ENCODE measurements around the gene MAZ.

MAZ gene

GRCh38 chr16:29811896-29812665 lies 5.8 kb downstream of the MAZ start, which contains the start of gene PRRT2:
Gene PRRT2, plus strand, starts transcription at chr16:29812193. Its CDS starts 862 bp downstream, at chr16:29813055.
- Mint-ChIP-seq H3K4me3 (peak within 1 kb of the TSS; percentile 88 to 89), H3K4me1 (peaks cover 79% of the 10 kb centered on the region), H3K9me3 (no peaks in the 10 kb centered on the region), H3K27ac (peak within 1 kb of the TSS; percentile 13 to 91), H3K27me3 (peaks cover 13% of the 10 kb centered on the region)
- DNase-seq: peak; percentile 45 to 46
- no peak for ATAC-seq

- Mint-ChIP-seq H3K4me1 (peaks cover 86% of the 10 kb centered on the region), H3K4me3 (peak overlapping the region; percentile 88 to 89), H3K27me3 (peaks cover 13% of the 10 kb centered on the region), H3K27ac (no peak overlapping the region), H3K9me3 (no peaks in the 10 kb centered on the region)
- DNase-seq (no peak), ATAC-seq (no peak)
Measured at GRCh38 chr16:29812754-29813643, 6.7 kb downstream of the MAZ start.

GRCh38 chr16:29813644-29814562 lies 7.6 kb downstream of the MAZ start:
- no peaks in the 10 kb centered on the region for H3K9me3 Mint-ChIP-seq
- ATAC-seq (no peak), DNase-seq (no peak)
- no peak overlapping the region for H3K27ac Mint-ChIP-seq
- H3K4me1 Mint-ChIP-seq: peaks cover 86% of the 10 kb centered on the region
- peaks cover 13% of the 10 kb centered on the region for H3K27me3 Mint-ChIP-seq
- peak overlapping the region in 1 of 2 donors; percentile 11 for H3K4me3 Mint-ChIP-seq

GRCh38 chr16:29814592-29814991 lies 8.3 kb downstream of the MAZ start:
- Mint-ChIP-seq H3K27me3 (peaks cover 13% of the 10 kb centered on the region), H3K9me3 (no peaks in the 10 kb centered on the region), H3K4me3 (peak overlapping the region; percentile 92), H3K27ac (peak overlapping the region in 1 of 2 donors; percentile 65), H3K4me1 (peaks cover 88% of the 10 kb centered on the region)
- ATAC-seq (no peak), DNase-seq (no peak)

- H3K4me1 Mint-ChIP-seq: peaks cover 88% of the 10 kb centered on the region
- H3K9me3 Mint-ChIP-seq: no peaks in the 10 kb centered on the region
- peak overlapping the region; percentile 92 for H3K4me3 Mint-ChIP-seq
- H3K27me3 Mint-ChIP-seq: peaks cover 13% of the 10 kb centered on the region
- DNase-seq: no peak
- no peak for ATAC-seq
- peak overlapping the region; percentile 94 to 98 for H3K27ac Mint-ChIP-seq
Measured at GRCh38 chr16:29815032-29815721, 8.8 kb downstream of the MAZ start.

- Mint-ChIP-seq H3K9me3 (no peaks in the 10 kb centered on the region), H3K4me3 (peak within 1 kb of the TSS; percentile 92), H3K27ac (peak within 1 kb of the TSS; percentile 94 to 98), H3K4me1 (peaks cover 80% of the 10 kb centered on the region), H3K27me3 (peaks cover 13% of the 10 kb centered on the region)
- peak; percentile 98 to 99 for DNase-seq
- peak; percentile 80 for ATAC-seq
Measured at GRCh38 chr16:29815793-29816693, 9.7 kb downstream of the MAZ start, which contains the start of gene PAGR1. Gene PAGR1, plus strand, starts transcription at chr16:29816152. Its CDS starts 374 bp downstream, at chr16:29816526.

- Mint-ChIP-seq H3K9me3 (no peaks in the 10 kb centered on the region), H3K27me3 (peaks cover 13% of the 10 kb centered on the region), H3K4me3 (peak overlapping the region; percentile 92), H3K27ac (peak overlapping the region; percentile 91 to 98), H3K4me1 (peaks cover 77% of the 10 kb centered on the region)
- peak; percentile 76 to 79 for DNase-seq
- ATAC-seq: peak; percentile 56
Measured at GRCh38 chr16:29816694-29817441, 10.5 kb downstream of the MAZ start.

GRCh38 chr16:29818082-29818481 lies 11.8 kb downstream of the MAZ start:
- no peak for ATAC-seq
- DNase-seq: no peak
- no peaks in the 10 kb centered on the region for H3K9me3 Mint-ChIP-seq
- peak overlapping the region in 1 of 2 donors; percentile 20 for H3K27ac Mint-ChIP-seq
- peak overlapping the region; percentile 75 to 80 for H3K4me3 Mint-ChIP-seq
- H3K4me1 Mint-ChIP-seq: peaks cover 77% of the 10 kb centered on the region
- peaks cover under 1% of the 10 kb centered on the region for H3K27me3 Mint-ChIP-seq

GRCh38 chr16:29819506-29819905 lies 13.2 kb downstream of the MAZ start:
- Mint-ChIP-seq H3K27ac (peak overlapping the region in 1 of 2 donors; percentile 90), H3K4me3 (peak overlapping the region; percentile 93 to 97), H3K9me3 (no peaks in the 10 kb centered on the region), H3K4me1 (peaks cover 78% of the 10 kb centered on the region), H3K27me3 (no peaks in the 10 kb centered on the region)
- ATAC-seq (no peak), DNase-seq (no peak)

- Mint-ChIP-seq H3K27ac (peak within 1 kb of the TSS; percentile 90 to 97), H3K4me3 (peak within 1 kb of the TSS; percentile 93 to 97), H3K27me3 (no peaks in the 10 kb centered on the region), H3K4me1 (peaks cover 78% of the 10 kb centered on the region), H3K9me3 (no peaks in the 10 kb centered on the region)
- DNase-seq: peak in 1 of 2 donors; percentile 48
- peak; percentile 12 for ATAC-seq
Measured at GRCh38 chr16:29820271-29820701, 14.0 kb downstream of the MAZ start, which contains the start of gene MVP. Gene MVP, plus strand, starts transcription at chr16:29820462. Its CDS starts 10,088 bp downstream, at chr16:29830550.

- H3K27me3 Mint-ChIP-seq: no peaks in the 10 kb centered on the region
- H3K27ac Mint-ChIP-seq: peak overlapping the region; percentile 86 to 97
- H3K4me3 Mint-ChIP-seq: peak overlapping the region; percentile 93 to 97
- ATAC-seq: peak; percentile 78
- H3K9me3 Mint-ChIP-seq: no peaks in the 10 kb centered on the region
- H3K4me1 Mint-ChIP-seq: peaks cover 83% of the 10 kb centered on the region
- peak in 1 of 2 donors; percentile 73 for DNase-seq
Measured at GRCh38 chr16:29820730-29821642, 14.7 kb downstream of the MAZ start.

GRCh38 chr16:29821643-29822115 lies 15.3 kb downstream of the MAZ start:
- ATAC-seq: no peak
- Mint-ChIP-seq H3K4me1 (peaks cover 89% of the 10 kb centered on the region), H3K27ac (peak overlapping the region; percentile 86), H3K4me3 (peak overlapping the region; percentile 93 to 97), H3K27me3 (no peaks in the 10 kb centered on the region), H3K9me3 (no peaks in the 10 kb centered on the region)
- no peak for DNase-seq
